Right cardiac atrium (tissue), 5 donors: ENCODE data around the gene MTARC1. TPM values are rescaled to one million over a fixed set of nuclear protein-coding genes. Genes with fewer than 3 reads are reported as not detected.

Experiments used
- ATAC-seq, 2 donors: fragments of 200-7000 bp; cut with Tn5 transposase; one replicate each; pipeline versions ENCODE4 v1.8.0 to v1.9.1; 2020; ENCODE audit warnings: moderate library complexity in 2 of 2, mild to moderate bottlenecking in 1 of 2
- DNase-seq, 3 donors: peaks; one replicate each; pipeline ENCODE4 v3.0.0-alpha.2; 2020
- H3K27ac ChIP-seq: one replicate; pipeline ENCODE4 v1.5.1; 2013; ENCODE audit warnings: mild to moderate bottlenecking, low read length, control low read depth, moderate library complexity
- H3K27me3 ChIP-seq: one replicate; pipeline ENCODE4 v1.6.1; 2013; ENCODE audit not compliant: control insufficient read depth, insufficient read depth
- H3K4me1 ChIP-seq: one replicate; pipeline ENCODE4 v1.6.1; 2013; ENCODE audit warnings: low read length; ENCODE audit not compliant: control insufficient read depth, insufficient read depth
- H3K4me3 ChIP-seq: one replicate; pipeline ENCODE4 v1.5.1; 2013; ENCODE audit warnings: low read length, control low read depth
- H3K9me3 ChIP-seq: one replicate; pipeline ENCODE4 v1.6.1; 2013; ENCODE audit warnings: low read length; ENCODE audit not compliant: control insufficient read depth
- WGBS: extraction: QIAGEN DNeasy Blood & Tissue Kit; methylation state at CpG from one replicate; pipeline ENCODE4 v1.1.7; 2013; 5-methylcytosine and 5-hydroxymethylcytosine counted together
- intact Hi-C, 4 donors: fragments of 100-400 bp; cut with DNase I; formaldehyde crosslinking; loops; one replicate each; pipeline versions ENCODE4 v1.11.0 to v1.14.0; 2022 to 2023
- polyA plus RNA-seq: library from polyadenylated mRNA; stranded (reverse); fragments of 200-250 nt; gene quantifications from one replicate; pipeline ENCODE4 v1.2.3, GENCODE V29; 2013
- total RNA-seq, 4 donors: library from RNA; stranded (reverse); fragmentation: NEBNext Ultra II Directional; extraction: Animal tissue kit (Norgen Biotek cat#: 25700); gene quantifications; one replicate each; pipeline ENCODE4 v1.2.1, GENCODE V29; 2021
- donor health status: healthy with polysubstance abuse.
- donor health status: DM: no; HTN: yes; CAD: no.
- donor health status: DM: no; HTN: no; CAD: no.
- donor health status: DM: no; HTN: yes; CAD: no; lungs with severe emphysema.
- donor health status: DM: yes; HTN: yes; CAD: no.

The MTARC1 gene
- total and polyA plus RNA-seq, 5 donors: 3.2 to 13.4 (median 3.6) TPM

- 93% methylated on average over 4 of the region's 4 CpGs for WGBS
- peaks cover 6% of the 10 kb centered on the region for H3K4me1 ChIP-seq
- intact Hi-C loops: no loop called here
- no peak overlapping the region for H3K4me3 ChIP-seq
- no peaks in the 10 kb centered on the region for H3K9me3 ChIP-seq
- ATAC-seq (no peak), DNase-seq (no peak)
- no peak overlapping the region for H3K27ac ChIP-seq
- no peaks in the 10 kb centered on the region for H3K27me3 ChIP-seq
Observed at GRCh38 chr1:220834155-220834870, 47.6 kb downstream of the MTARC1 start.

Other genes with a start within 250 kb of the MTARC1 start
- gene C1orf115, start 96.5 kb upstream of the MTARC1 start, total RNA-seq: 10 to 100 TPM; 10.3 to 16.1 (median 12.7) TPM
- 15.1 TPM for gene C1orf115, start 96.5 kb upstream of the MTARC1 start, polyA plus RNA-seq
- 10 to 100 TPM; 25.9 to 33.0 (median 31.5) TPM for gene MTARC2, start 38.6 kb upstream of the MTARC1 start, total RNA-seq
- gene MTARC2, start 38.6 kb upstream of the MTARC1 start, polyA plus RNA-seq: 26.3 TPM
- 1 to 10 TPM; 4.1 to 9.4 (median 6.9) TPM for gene HLX, start 92.5 kb downstream of the MTARC1 start, total RNA-seq
- gene HLX, start 92.5 kb downstream of the MTARC1 start, polyA plus RNA-seq: 9.7 TPM